Measurements from ENCODE around the gene RCAN1. TPM values are rescaled to one million over a fixed set of nuclear protein-coding genes. Genes with fewer than 3 reads are reported as not detected.

The RCAN1 gene
- total RNA-seq, 3 donors from 2014 or later (not counting 1 experiment from before 2014, with no cell fraction given), result 6.7 to 8.9 (median 8.2) TPM

GRCh38 chr21:34519694-34520093 is 95.2 kb downstream of the RCAN1 start:
- DNase-seq (no peak), ATAC-seq (no peak)
- TF ChIP-seq CTCF (IDR thresholded peaks at IDR 0.05), result no peak
- Mint-ChIP-seq H3K4me3 (no peak overlapping the region), H3K36me3 (no peaks in the 10 kb centered on the region), H3K9me3 (no peaks in the 10 kb centered on the region), H3K27ac (no peak overlapping the region), H3K27me3 (ENCODE audit: low read depth in 2 of 2) (no peaks in the 10 kb centered on the region), H3K4me1 (peaks cover 11% of the 10 kb centered on the region in 2 donors)
- no peak overlapping the region for H3K4me3 ChIP-seq (ENCODE audit: low read length)
- no peaks in the 10 kb centered on the region for H3K36me3 ChIP-seq (ENCODE audit: control insufficient read depth, insufficient read depth, low read length)
- intact Hi-C loops (cut with micrococcal nuclease), result no loop called here
- H3K27ac ChIP-seq (ENCODE audit: low read length), result no peak overlapping the region
- no peaks in the 10 kb centered on the region for H3K27me3 ChIP-seq (ENCODE audit: control insufficient read depth, insufficient read depth, low read length)
- H3K9me3 ChIP-seq (ENCODE audit: control insufficient read depth, insufficient read depth, low read length), result no peaks in the 10 kb centered on the region
- peaks cover 18% of the 10 kb centered on the region for H3K4me1 ChIP-seq (ENCODE audit: control insufficient read depth, insufficient read depth, low read length)
- 84% methylated on average over 6 of the region's 8 CpGs for WGBS (ENCODE audit: insufficient coverage)

- Mint-ChIP-seq H3K36me3 (no peaks in the 10 kb centered on the region), H3K27ac (no peak overlapping the region), H3K4me3 (no peak overlapping the region), H3K27me3 (ENCODE audit: low read depth in 2 of 2) (no peaks in the 10 kb centered on the region), H3K9me3 (no peaks in the 10 kb centered on the region), H3K4me1 (peaks cover 10 to 11% of the 10 kb centered on the region in 2 donors)
- Histone ChIP-seq H3K27ac (ENCODE audit: low read length) (no peak overlapping the region), H3K36me3 (ENCODE audit: control insufficient read depth, insufficient read depth, low read length) (no peaks in the 10 kb centered on the region), H3K4me3 (ENCODE audit: low read length) (no peak overlapping the region), H3K9me3 (ENCODE audit: control insufficient read depth, insufficient read depth, low read length) (no peaks in the 10 kb centered on the region), H3K4me1 (ENCODE audit: control insufficient read depth, insufficient read depth, low read length) (peaks cover 18% of the 10 kb centered on the region), H3K27me3 (ENCODE audit: control insufficient read depth, insufficient read depth, low read length) (no peaks in the 10 kb centered on the region)
- no peak for TF ChIP-seq CTCF (IDR thresholded peaks at IDR 0.05)
- 92% methylated on average over 4 of the region's 4 CpGs for WGBS (ENCODE audit: insufficient coverage)
- intact Hi-C loops (cut with micrococcal nuclease), result no loop called here
- DNase-seq (no peak), ATAC-seq (no peak)
Measured at GRCh38 chr21:34519016-34519415, 95.9 kb downstream of the RCAN1 start.

- no peak overlapping the region for H3K27ac ChIP-seq (ENCODE audit: low read length)
- H3K27me3 Mint-ChIP-seq (ENCODE audit: low read depth in 2 of 2), result no peaks in the 10 kb centered on the region
- no peaks in the 10 kb centered on the region for H3K36me3 ChIP-seq (ENCODE audit: control insufficient read depth, insufficient read depth, low read length)
- H3K4me3 ChIP-seq (ENCODE audit: low read length), result no peak overlapping the region
- DNase-seq (no peak), ATAC-seq (no peak)
- 93% methylated on average over 5 of the region's 5 CpGs for WGBS (ENCODE audit: insufficient coverage)
- H3K4me3 Mint-ChIP-seq, result no peak overlapping the region
- H3K9me3 ChIP-seq (ENCODE audit: control insufficient read depth, insufficient read depth, low read length), result no peaks in the 10 kb centered on the region
- no peak overlapping the region for H3K27ac Mint-ChIP-seq
- no peaks in the 10 kb centered on the region for H3K27me3 ChIP-seq (ENCODE audit: control insufficient read depth, insufficient read depth, low read length)
- no peaks in the 10 kb centered on the region for H3K36me3 Mint-ChIP-seq
- peaks cover 18% of the 10 kb centered on the region for H3K4me1 ChIP-seq (ENCODE audit: control insufficient read depth, insufficient read depth, low read length)
- no peaks in the 10 kb centered on the region for H3K9me3 Mint-ChIP-seq
- H3K4me1 Mint-ChIP-seq, result peaks cover 10 to 11% of the 10 kb centered on the region in 2 donors
- intact Hi-C loops (cut with micrococcal nuclease), result no loop called here
- no peak for TF ChIP-seq CTCF (IDR thresholded peaks at IDR 0.05)
Measured at GRCh38 chr21:34518301-34518700, 96.6 kb downstream of the RCAN1 start.

GRCh38 chr21:34517491-34518245 is 97.2 kb downstream of the RCAN1 start:
- TF ChIP-seq CTCF (IDR thresholded peaks at IDR 0.05), result peak; percentile 34
- Histone ChIP-seq H3K4me1 (ENCODE audit: control insufficient read depth, insufficient read depth, low read length) (peaks cover 18% of the 10 kb centered on the region), H3K27me3 (ENCODE audit: control insufficient read depth, insufficient read depth, low read length) (no peaks in the 10 kb centered on the region), H3K27ac (ENCODE audit: low read length) (no peak overlapping the region), H3K36me3 (ENCODE audit: control insufficient read depth, insufficient read depth, low read length) (no peaks in the 10 kb centered on the region), H3K4me3 (ENCODE audit: low read length) (no peak overlapping the region), H3K9me3 (ENCODE audit: control insufficient read depth, insufficient read depth, low read length) (no peaks in the 10 kb centered on the region)
- H3K27me3 Mint-ChIP-seq (ENCODE audit: low read depth in 2 of 2), result no peaks in the 10 kb centered on the region
- H3K4me3 Mint-ChIP-seq, result no peak overlapping the region
- ATAC-seq, result peak; percentile 64 to 86 (median 75)
- 88% methylated on average over 22 of the region's 22 CpGs for WGBS (ENCODE audit: insufficient coverage)
- H3K36me3 Mint-ChIP-seq, result no peaks in the 10 kb centered on the region
- peaks cover 10 to 11% of the 10 kb centered on the region in 2 donors for H3K4me1 Mint-ChIP-seq
- no peaks in the 10 kb centered on the region for H3K9me3 Mint-ChIP-seq
- intact Hi-C loops (cut with micrococcal nuclease), result no loop called here
- DNase-seq, result peak in 1 of 2 donors; percentile 15
- no peak overlapping the region for H3K27ac Mint-ChIP-seq
